ENCODE data around the gene DMKN. TPM values are rescaled to one million over a fixed set of nuclear protein-coding genes. Genes with fewer than 3 reads are reported as not detected.

Gene DMKN
- polyA plus RNA-seq, 1 donor = 36.0 TPM

GRCh38 chr19:35498220-35498619 is 15.2 kb downstream of the DMKN start:
- WGBS (ENCODE audit: insufficient coverage, low lambda C conversion rate) = no CpG with 5 or more reads among the region's 3 CpGs
- Histone ChIP-seq H3K9me3 (ENCODE audit: control insufficient read depth, low read depth, low read length) (no peaks in the 10 kb centered on the region), H3K27me3 (ENCODE audit: control insufficient read depth, insufficient read depth, low read length) (no peaks in the 10 kb centered on the region), H3K4me3 (ENCODE audit: low read length) (no peak overlapping the region), H3K36me3 (ENCODE audit: control insufficient read depth, insufficient read depth, low read length) (peaks cover 4% of the 10 kb centered on the region), H3K27ac (ENCODE audit: low read length) (no peak overlapping the region), H3K4me1 (ENCODE audit: control insufficient read depth, insufficient read depth, low read length) (peaks cover 4% of the 10 kb centered on the region)
- DNase-seq = no peak

- no peaks in the 10 kb centered on the region for H3K9me3 ChIP-seq (ENCODE audit: control insufficient read depth, low read depth, low read length)
- H3K4me3 ChIP-seq (ENCODE audit: low read length) = no peak overlapping the region
- no peaks in the 10 kb centered on the region for H3K27me3 ChIP-seq (ENCODE audit: control insufficient read depth, insufficient read depth, low read length)
- WGBS (ENCODE audit: insufficient coverage, low lambda C conversion rate) = no CpG with 5 or more reads among the region's 14 CpGs
- H3K4me1 ChIP-seq (ENCODE audit: control insufficient read depth, insufficient read depth, low read length) = peaks cover 4% of the 10 kb centered on the region
- no peak for DNase-seq
- peaks cover 4% of the 10 kb centered on the region for H3K36me3 ChIP-seq (ENCODE audit: control insufficient read depth, insufficient read depth, low read length)
- no peak overlapping the region for H3K27ac ChIP-seq (ENCODE audit: low read length)
These were observed 16.0 kb downstream of the DMKN start for GRCh38 chr19:35497406-35497805.

GRCh38 chr19:35495107-35496064 is 18.1 kb downstream of the DMKN start:
- WGBS (ENCODE audit: insufficient coverage, low lambda C conversion rate) = 87% methylated on average over 3 of the region's 30 CpGs
- no peaks in the 10 kb centered on the region for H3K9me3 ChIP-seq (ENCODE audit: control insufficient read depth, low read depth, low read length)
- peaks cover 4% of the 10 kb centered on the region for H3K4me1 ChIP-seq (ENCODE audit: control insufficient read depth, insufficient read depth, low read length)
- peaks cover 4% of the 10 kb centered on the region for H3K36me3 ChIP-seq (ENCODE audit: control insufficient read depth, insufficient read depth, low read length)
- peak; percentile 45 to 54 for DNase-seq
- H3K27ac ChIP-seq (ENCODE audit: low read length) = no peak overlapping the region
- no peaks in the 10 kb centered on the region for H3K27me3 ChIP-seq (ENCODE audit: control insufficient read depth, insufficient read depth, low read length)
- H3K4me3 ChIP-seq (ENCODE audit: low read length) = no peak overlapping the region

GRCh38 chr19:35493971-35494370 is 19.5 kb downstream of the DMKN start:
- Histone ChIP-seq H3K27me3 (ENCODE audit: control insufficient read depth, insufficient read depth, low read length) (no peaks in the 10 kb centered on the region), H3K4me1 (ENCODE audit: control insufficient read depth, insufficient read depth, low read length) (peaks cover 4% of the 10 kb centered on the region), H3K27ac (ENCODE audit: low read length) (no peak overlapping the region), H3K9me3 (ENCODE audit: control insufficient read depth, low read depth, low read length) (no peaks in the 10 kb centered on the region), H3K36me3 (ENCODE audit: control insufficient read depth, insufficient read depth, low read length) (peaks cover 3% of the 10 kb centered on the region), H3K4me3 (ENCODE audit: low read length) (no peak overlapping the region)
- WGBS (ENCODE audit: insufficient coverage, low lambda C conversion rate) = no CpG with 5 or more reads among the region's 9 CpGs
- DNase-seq = no peak

GRCh38 chr19:35491836-35492360 is 21.6 kb downstream of the DMKN start:
- no CpG with 5 or more reads among the region's 9 CpGs for WGBS (ENCODE audit: insufficient coverage, low lambda C conversion rate)
- Histone ChIP-seq H3K4me3 (ENCODE audit: low read length) (no peak overlapping the region), H3K27ac (ENCODE audit: low read length) (no peak overlapping the region), H3K9me3 (ENCODE audit: control insufficient read depth, low read depth, low read length) (no peaks in the 10 kb centered on the region), H3K36me3 (ENCODE audit: control insufficient read depth, insufficient read depth, low read length) (no peaks in the 10 kb centered on the region), H3K27me3 (ENCODE audit: control insufficient read depth, insufficient read depth, low read length) (no peaks in the 10 kb centered on the region), H3K4me1 (ENCODE audit: control insufficient read depth, insufficient read depth, low read length) (peaks cover 8% of the 10 kb centered on the region)
- peak in 1 of 2 donors; percentile 18 for DNase-seq

- DNase-seq = no peak
- H3K36me3 ChIP-seq (ENCODE audit: control insufficient read depth, insufficient read depth, low read length) = no peaks in the 10 kb centered on the region
- H3K4me3 ChIP-seq (ENCODE audit: low read length) = no peak within 1 kb of the TSS
- H3K27ac ChIP-seq (ENCODE audit: low read length) = no peak within 1 kb of the TSS
- no peaks in the 10 kb centered on the region for H3K27me3 ChIP-seq (ENCODE audit: control insufficient read depth, insufficient read depth, low read length)
- H3K4me1 ChIP-seq (ENCODE audit: control insufficient read depth, insufficient read depth, low read length) = peaks cover 18% of the 10 kb centered on the region
- no CpG with 5 or more reads among the region's 9 CpGs for WGBS (ENCODE audit: insufficient coverage, low lambda C conversion rate)
- H3K9me3 ChIP-seq (ENCODE audit: control insufficient read depth, low read depth, low read length) = no peaks in the 10 kb centered on the region
These were observed 23.1 kb downstream of the DMKN start, which contains the start of gene KRTDAP for GRCh38 chr19:35490364-35490763. Gene KRTDAP, minus strand, starts transcription at chr19:35490464. Its CDS starts 22 bp downstream, at chr19:35490442.

- H3K36me3 ChIP-seq (ENCODE audit: control insufficient read depth, insufficient read depth, low read length) = no peaks in the 10 kb centered on the region
- H3K4me3 ChIP-seq (ENCODE audit: low read length) = no peak overlapping the region
- H3K9me3 ChIP-seq (ENCODE audit: control insufficient read depth, low read depth, low read length) = no peaks in the 10 kb centered on the region
- DNase-seq = no peak
- WGBS (ENCODE audit: insufficient coverage, low lambda C conversion rate) = 100% methylated on average over 8 of the region's 16 CpGs
- H3K4me1 ChIP-seq (ENCODE audit: control insufficient read depth, insufficient read depth, low read length) = peaks cover 14% of the 10 kb centered on the region
- no peak overlapping the region for H3K27ac ChIP-seq (ENCODE audit: low read length)
- H3K27me3 ChIP-seq (ENCODE audit: control insufficient read depth, insufficient read depth, low read length) = no peaks in the 10 kb centered on the region
These were observed 24.8 kb downstream of the DMKN start for GRCh38 chr19:35488677-35489076.

- Histone ChIP-seq H3K4me1 (ENCODE audit: control insufficient read depth, insufficient read depth, low read length) (peaks cover 14% of the 10 kb centered on the region), H3K27ac (ENCODE audit: low read length) (no peak overlapping the region), H3K27me3 (ENCODE audit: control insufficient read depth, insufficient read depth, low read length) (no peaks in the 10 kb centered on the region), H3K4me3 (ENCODE audit: low read length) (no peak overlapping the region), H3K9me3 (ENCODE audit: control insufficient read depth, low read depth, low read length) (no peaks in the 10 kb centered on the region), H3K36me3 (ENCODE audit: control insufficient read depth, insufficient read depth, low read length) (no peaks in the 10 kb centered on the region)
- WGBS (ENCODE audit: insufficient coverage, low lambda C conversion rate) = no CpG with 5 or more reads among the region's 10 CpGs
- no peak for DNase-seq
These were observed 25.7 kb downstream of the DMKN start for GRCh38 chr19:35487656-35488182.

- Histone ChIP-seq H3K4me1 (ENCODE audit: control insufficient read depth, insufficient read depth, low read length) (peaks cover 14% of the 10 kb centered on the region), H3K36me3 (ENCODE audit: control insufficient read depth, insufficient read depth, low read length) (no peaks in the 10 kb centered on the region), H3K9me3 (ENCODE audit: control insufficient read depth, low read depth, low read length) (no peaks in the 10 kb centered on the region), H3K27ac (ENCODE audit: low read length) (peak overlapping the region; percentile 1), H3K27me3 (ENCODE audit: control insufficient read depth, insufficient read depth, low read length) (no peaks in the 10 kb centered on the region), H3K4me3 (ENCODE audit: low read length) (no peak overlapping the region)
- DNase-seq = peak in 1 of 2 donors; percentile 35
- WGBS (ENCODE audit: insufficient coverage, low lambda C conversion rate) = 17% methylated on average over 1 of the region's 3 CpGs
These were observed 27.2 kb downstream of the DMKN start for GRCh38 chr19:35486268-35486708.

- WGBS (ENCODE audit: insufficient coverage, low lambda C conversion rate) = 80% methylated on average over 1 of the region's 7 CpGs
- H3K36me3 ChIP-seq (ENCODE audit: control insufficient read depth, insufficient read depth, low read length) = no peaks in the 10 kb centered on the region
- peaks cover 14% of the 10 kb centered on the region for H3K4me1 ChIP-seq (ENCODE audit: control insufficient read depth, insufficient read depth, low read length)
- H3K4me3 ChIP-seq (ENCODE audit: low read length) = no peak overlapping the region
- no peaks in the 10 kb centered on the region for H3K9me3 ChIP-seq (ENCODE audit: control insufficient read depth, low read depth, low read length)
- H3K27me3 ChIP-seq (ENCODE audit: control insufficient read depth, insufficient read depth, low read length) = no peaks in the 10 kb centered on the region
- no peak overlapping the region for H3K27ac ChIP-seq (ENCODE audit: low read length)
- no peak for DNase-seq
These were observed 29.0 kb downstream of the DMKN start for GRCh38 chr19:35484252-35485036.

Measured in large intestine (tissue), 3 donors.